Kidney epithelial cell (primary cell): Measurements from ENCODE around the gene TRH. TPM values are rescaled to one million over a fixed set of nuclear protein-coding genes. Genes with fewer than 3 reads are reported as not detected.

Source experiments
- DNase-seq: peaks from one replicate; pipeline ENCODE4 v3.0.0-alpha.2; 2010; ENCODE audit warnings: low read depth
- H3K27me3 ChIP-seq: 2 replicates; pipeline ENCODE4 v1.6.0; 2011; ENCODE audit warnings: low read length; ENCODE audit not compliant: control insufficient read depth, insufficient read depth
- H3K36me3 ChIP-seq: 2 replicates; pipeline ENCODE4 v1.5.1; 2011; ENCODE audit warnings: low read length; ENCODE audit not compliant: control insufficient read depth, insufficient read depth
- H3K4me3 ChIP-seq: 2 replicates; pipeline ENCODE4 v1.5.1; 2011; ENCODE audit warnings: low read depth, mild to moderate bottlenecking, control low read depth, low read length
- total RNA-seq: library from RNA; depleted of rRNA; stranded (reverse); fragments of >200 nt; gene quantifications from 2 replicates; pipeline ENCODE4 v1.2.3, GENCODE V29; 2015
- TF ChIP-seq, protein P1 (sequence below): IDR thresholded peaks from 2 replicates; pipeline ENCODE4 v1.5.1; 2011; ENCODE audit warnings: mild to moderate bottlenecking, moderate library complexity, low read length, control low read depth, inconsistent platforms; ENCODE audit not compliant: insufficient read depth, poor library complexity, severe bottlenecking

TRH gene
- total RNA-seq, 1 donor from 2014 or later: not detected

DNA sequence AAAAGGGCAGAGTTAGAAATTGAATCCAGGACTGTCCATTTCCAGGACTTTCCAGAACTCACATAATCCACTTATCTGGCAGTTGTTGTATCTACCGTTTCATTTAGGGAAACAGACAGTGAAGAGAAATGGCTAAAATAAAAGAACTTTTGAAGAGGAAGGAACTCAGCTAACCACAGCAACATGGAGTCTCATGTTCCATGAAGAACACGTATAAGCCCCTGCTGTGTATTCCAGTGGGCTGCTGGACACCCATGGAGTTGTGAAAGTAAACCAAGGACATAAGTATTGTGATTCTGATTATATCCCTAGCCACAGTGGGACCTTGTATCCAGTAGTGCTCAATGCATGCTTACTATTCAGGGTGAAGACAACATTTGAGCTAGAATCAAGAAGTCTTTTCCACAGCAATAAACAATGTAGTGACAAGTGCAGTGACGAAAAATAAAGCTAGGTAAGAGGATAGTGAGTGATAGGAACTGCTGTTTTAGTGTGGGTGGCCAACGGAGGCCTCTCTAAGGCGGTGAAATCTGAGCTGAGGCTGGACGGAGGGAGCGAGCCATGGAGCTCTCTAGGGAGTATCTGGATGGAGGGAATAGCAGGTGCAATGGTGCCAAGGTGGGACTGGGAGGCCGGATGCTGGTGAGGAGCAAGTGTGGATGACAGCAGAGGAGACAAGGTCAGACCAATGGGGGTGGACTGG lies 26.8 kb upstream of the TRH start:
- TF ChIP-seq, protein P1, sequence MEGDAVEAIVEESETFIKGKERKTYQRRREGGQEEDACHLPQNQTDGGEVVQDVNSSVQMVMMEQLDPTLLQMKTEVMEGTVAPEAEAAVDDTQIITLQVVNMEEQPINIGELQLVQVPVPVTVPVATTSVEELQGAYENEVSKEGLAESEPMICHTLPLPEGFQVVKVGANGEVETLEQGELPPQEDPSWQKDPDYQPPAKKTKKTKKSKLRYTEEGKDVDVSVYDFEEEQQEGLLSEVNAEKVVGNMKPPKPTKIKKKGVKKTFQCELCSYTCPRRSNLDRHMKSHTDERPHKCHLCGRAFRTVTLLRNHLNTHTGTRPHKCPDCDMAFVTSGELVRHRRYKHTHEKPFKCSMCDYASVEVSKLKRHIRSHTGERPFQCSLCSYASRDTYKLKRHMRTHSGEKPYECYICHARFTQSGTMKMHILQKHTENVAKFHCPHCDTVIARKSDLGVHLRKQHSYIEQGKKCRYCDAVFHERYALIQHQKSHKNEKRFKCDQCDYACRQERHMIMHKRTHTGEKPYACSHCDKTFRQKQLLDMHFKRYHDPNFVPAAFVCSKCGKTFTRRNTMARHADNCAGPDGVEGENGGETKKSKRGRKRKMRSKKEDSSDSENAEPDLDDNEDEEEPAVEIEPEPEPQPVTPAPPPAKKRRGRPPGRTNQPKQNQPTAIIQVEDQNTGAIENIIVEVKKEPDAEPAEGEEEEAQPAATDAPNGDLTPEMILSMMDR: no peak
- no peak for DNase-seq
- H3K27me3 ChIP-seq: peaks cover 12% of the 10 kb centered on the region
- no peak overlapping the region for H3K4me3 ChIP-seq
- no peaks in the 10 kb centered on the region for H3K36me3 ChIP-seq

DNA sequence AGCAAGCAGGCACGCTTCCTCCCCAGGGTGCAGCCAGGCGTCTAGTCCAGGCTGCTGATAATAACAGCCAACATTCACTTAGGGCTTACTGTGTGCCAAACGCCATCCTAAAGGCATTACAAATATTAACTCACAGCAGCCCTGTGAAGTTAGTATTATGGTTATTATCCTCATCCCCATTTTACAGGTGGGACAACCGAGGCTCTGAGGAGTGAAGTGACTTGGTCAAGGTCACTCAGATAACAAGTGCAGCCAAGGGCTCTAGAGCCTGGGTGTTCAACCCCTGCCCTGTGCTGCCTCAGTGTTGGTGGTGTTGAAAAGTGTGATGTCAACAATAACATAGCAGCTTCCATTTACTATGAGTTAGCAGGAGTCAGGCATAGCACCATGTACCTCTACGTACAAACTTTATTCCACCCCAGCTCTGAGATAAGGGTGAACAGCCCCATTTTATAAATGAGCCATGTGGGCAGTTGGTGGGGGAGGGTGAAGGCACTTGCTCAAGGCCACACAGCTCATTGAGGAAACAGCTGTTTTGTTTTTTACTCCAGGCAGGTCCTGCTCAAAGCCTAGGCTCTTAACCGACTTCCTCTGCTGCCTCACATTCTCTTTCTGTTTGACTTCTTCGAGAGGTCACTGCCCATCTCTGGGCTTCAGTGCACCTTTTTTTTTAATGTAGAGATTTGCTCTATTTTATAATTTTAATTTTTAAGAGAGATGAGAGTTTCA lies 24.0 kb upstream of the TRH start:
- H3K4me3 ChIP-seq: no peak overlapping the region
- H3K27me3 ChIP-seq: peaks cover 15% of the 10 kb centered on the region

DNA sequence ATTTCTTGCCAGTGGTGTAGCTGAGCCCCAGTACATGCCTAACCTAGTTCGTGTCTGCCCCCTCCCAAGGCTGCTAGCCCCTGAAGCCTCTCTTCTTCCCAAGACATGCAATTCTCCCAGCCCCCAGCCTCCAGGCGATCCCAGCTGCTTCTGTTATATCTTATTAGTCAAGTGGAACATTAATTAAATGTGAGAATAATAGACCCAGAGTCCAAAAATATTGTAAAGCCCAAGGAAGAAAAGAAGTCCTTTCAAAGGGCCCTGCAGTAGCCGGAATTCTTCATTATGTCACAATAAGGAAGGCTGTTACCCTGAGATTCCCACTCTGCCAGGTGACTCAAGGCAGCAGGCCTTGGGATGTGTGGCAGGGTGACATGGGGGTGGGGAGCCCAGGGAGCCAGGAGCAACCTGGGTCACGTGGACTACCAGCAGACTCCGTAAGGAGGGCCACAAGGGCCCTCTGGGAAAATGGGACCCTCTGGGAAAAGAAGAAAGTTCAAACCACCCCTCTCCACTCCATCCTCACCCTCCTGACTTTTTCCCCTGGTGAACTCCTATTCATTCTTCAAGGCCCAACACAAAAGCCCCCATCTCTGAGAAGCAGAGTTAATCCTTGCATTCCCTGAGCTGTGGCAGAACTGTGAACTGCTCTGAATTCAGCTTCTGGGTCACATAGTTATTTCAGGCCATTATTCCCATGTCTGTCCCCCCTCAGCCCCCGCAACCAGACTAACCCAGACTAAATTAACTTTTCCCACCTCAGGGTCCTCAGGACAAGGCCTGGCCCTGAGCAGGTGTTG lies 21.8 kb upstream of the TRH start:
- peaks cover 12% of the 10 kb centered on the region for H3K27me3 ChIP-seq
- no peak overlapping the region for H3K4me3 ChIP-seq

More for the DNA sequence above, 24.0 kb upstream of the TRH start:
- TF ChIP-seq, protein P1: no peak
- no peaks in the 10 kb centered on the region for H3K36me3 ChIP-seq
- DNase-seq: no peak

GRCh38 chr3:129953621-129954020 lies 20.9 kb upstream of the TRH start:
- TF ChIP-seq, protein P1: no peak
- no peak overlapping the region for H3K4me3 ChIP-seq
- peaks cover 15% of the 10 kb centered on the region for H3K27me3 ChIP-seq
- no peak for DNase-seq
- H3K36me3 ChIP-seq: no peaks in the 10 kb centered on the region

More for the DNA sequence above, 21.8 kb upstream of the TRH start:
- TF ChIP-seq, protein P1: no peak
- no peak for DNase-seq
- H3K36me3 ChIP-seq: no peaks in the 10 kb centered on the region

DNA sequence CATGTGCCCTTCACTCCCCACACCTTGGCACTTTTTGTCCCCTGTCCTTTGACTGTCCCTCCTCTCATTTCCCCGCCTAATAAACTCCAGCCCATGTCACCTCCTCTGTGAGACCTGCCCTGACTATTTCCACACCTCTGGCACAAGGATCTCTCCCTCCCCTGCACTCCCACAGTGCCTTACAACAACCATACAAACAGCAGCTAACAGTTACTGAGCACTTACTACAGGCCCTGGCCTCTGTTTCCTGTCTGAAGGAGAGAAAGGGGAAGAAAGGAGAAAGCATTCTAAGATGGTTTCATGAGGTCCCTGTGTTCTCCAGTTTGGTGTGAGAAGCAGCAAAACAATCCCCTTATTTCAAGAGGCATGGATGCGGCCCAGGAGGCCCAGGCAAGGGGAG lies 20.0 kb upstream of the TRH start:
- H3K36me3 ChIP-seq: no peaks in the 10 kb centered on the region
- TF ChIP-seq, protein P1: no peak
- H3K27me3 ChIP-seq: peaks cover 16% of the 10 kb centered on the region
- H3K4me3 ChIP-seq: no peak overlapping the region
- DNase-seq: no peak
